GM19395 (cell line): Measurements from ENCODE around the gene LRP3.
"Not testable (repeated sequence)": the region's sequence is repeated elsewhere in the genome, so short reads cannot be mapped to it uniquely, and the experiment has no call there.

Experiments used
- ATAC-seq: cut with Tn5 transposase; IDR thresholded peaks from one replicate; pipeline ENCODE4 v1.9.1; 2021; ENCODE audit warnings: mild to moderate bottlenecking, moderate library complexity; ENCODE audit not compliant: unreplicated experiment

LRP3 gene

DNA sequence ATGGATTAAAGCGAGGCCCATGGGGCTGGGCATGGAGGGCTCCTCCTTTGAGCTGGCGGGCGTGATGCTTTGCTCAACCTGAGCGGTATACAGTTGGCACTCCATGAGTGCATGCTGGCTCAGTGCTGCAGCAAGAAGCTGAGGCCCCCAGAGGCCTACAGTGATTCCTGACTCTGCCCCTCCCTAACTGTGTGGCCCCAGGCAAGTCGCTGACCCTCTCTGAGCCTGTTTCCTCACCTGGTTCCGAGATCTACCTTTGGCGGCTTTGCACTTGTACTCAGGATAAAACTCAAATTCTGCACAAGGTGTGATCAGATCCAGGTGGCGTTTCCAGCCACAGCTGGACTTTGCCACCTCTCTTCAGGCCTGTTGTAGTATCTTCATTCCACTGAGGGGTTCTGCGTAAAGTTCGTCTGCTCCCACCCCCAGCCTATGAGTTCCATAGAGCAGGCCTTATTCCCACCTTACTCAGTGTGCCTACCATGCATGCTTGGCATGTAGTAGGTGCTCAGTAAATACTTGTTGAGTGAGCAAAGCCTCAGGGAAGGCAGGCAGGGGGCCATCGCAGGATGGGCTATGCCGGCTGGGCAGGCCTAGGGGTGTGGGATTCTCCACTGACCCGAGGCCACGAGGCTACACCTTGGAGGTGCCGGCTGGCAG is 7.9 kb downstream of the LRP3 start:
- ATAC-seq: no peak

DNA sequence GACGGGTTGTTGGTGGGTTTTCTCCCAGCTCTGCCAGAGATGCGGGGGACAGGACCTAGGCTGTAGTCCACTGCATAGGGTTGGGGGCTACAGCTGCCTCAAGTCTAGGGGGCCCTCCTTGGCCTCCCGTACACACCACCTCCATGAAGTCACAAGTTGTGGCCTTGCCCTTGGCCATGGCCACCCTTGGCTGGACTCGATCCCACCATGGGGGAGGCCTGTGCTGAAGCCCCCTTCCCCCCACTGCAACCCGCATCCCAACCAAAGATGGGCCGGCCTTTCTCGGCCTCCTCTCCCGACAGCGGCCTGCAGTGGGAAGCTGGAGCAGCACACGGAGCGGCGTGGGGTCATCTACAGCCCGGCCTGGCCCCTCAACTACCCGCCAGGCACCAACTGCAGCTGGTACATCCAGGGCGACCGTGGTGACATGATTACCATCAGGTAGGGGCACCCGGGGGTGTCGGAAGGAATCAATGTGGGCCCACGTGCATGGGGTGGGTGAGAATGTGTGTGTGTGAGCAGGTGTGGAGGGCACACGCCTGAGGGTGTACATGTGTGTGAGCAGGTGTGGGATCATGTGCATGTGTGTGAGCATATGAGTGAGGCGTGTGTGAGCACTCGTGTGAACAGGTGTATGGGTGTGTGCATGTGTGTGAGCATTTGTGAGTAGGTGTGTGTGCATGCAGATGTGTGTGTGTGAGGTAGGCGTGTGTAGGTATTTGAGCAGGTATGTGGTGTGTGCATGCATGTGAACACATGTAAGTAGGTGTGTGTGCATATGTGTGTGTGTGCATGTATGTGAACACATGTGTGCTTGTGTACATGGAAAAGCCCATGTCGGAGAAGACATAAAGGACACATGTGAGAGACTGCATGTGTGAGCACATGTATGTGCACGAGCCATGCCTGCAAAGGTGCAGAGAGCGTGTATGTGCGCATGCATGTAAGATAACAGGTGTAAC is 8.7 kb downstream of the LRP3 start:
- no peak for ATAC-seq

DNA sequence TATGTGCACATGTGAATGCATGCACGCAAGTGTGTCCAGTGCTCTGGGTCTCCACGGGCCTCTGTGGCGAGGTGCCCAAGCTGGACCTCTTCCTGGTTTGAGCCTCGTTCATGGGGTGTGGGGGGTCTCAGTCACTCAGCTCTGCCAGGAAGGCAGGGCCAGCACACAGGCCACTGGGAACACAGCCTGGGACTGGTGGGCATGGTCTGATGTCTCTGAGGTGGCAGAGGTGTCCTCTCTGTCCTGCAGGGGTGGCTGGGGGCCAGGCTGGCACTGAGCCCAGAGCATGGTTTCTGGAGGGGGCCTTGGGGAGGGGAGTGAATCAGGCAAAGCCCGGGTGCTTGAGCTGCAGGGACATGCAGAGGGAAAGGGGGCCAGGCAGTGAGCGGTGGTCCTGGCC is 9.4 kb downstream of the LRP3 start:
- no peak for ATAC-seq

DNA sequence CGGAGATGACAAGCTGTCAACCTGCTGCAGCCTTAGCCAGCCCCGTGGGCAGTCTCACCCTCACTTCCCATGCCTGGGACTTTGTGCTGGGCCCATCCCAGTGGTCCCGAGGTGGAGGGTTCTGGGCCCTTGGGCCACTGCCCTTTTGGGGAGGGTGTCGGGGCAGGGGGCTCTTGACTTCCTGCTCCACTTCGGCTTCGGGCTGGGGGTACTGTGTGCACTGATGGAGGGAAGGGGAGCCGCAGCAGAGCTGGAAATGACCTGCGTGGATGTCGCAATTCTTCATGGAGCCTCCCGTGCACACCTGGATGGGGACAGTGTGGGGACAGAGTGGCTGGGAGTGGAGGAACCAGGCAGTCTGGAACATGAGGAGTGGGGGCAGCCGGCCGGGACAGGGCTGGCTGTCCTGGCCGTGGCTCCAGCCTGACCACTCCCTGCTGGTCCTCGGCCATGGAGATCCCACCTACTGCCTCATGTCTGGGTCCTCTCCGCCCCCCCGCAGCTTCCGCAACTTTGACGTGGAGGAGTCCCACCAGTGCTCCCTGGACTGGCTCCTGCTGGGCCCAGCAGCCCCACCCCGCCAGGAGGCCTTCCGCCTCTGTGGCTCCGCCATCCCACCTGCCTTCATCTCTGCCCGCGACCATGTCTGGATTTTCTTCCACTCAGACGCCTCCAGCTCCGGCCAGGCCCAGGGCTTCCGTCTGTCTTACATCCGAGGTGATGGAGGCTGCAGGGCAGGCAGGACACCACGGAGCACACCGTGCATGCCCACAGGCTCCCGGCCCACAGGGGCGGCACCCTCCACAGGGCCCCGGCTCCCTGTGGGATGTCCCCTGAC is 10.2 kb downstream of the LRP3 start:
- no peak for ATAC-seq

DNA sequence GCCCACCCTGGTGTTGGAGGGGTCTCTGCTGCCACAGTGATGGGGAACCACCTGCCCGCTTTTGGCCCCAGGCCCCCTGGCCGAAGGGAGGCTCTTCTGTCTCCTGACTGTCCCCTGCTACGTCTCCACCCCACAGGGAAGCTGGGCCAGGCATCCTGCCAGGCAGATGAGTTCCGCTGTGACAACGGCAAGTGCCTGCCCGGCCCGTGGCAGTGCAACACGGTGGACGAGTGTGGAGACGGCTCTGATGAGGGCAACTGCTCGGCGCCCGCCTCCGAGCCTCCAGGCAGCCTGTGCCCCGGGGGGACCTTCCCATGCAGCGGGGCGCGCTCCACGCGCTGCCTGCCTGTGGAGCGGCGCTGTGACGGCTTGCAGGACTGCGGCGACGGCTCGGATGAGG is 11.0 kb downstream of the LRP3 start:
- no peak for ATAC-seq

DNA sequence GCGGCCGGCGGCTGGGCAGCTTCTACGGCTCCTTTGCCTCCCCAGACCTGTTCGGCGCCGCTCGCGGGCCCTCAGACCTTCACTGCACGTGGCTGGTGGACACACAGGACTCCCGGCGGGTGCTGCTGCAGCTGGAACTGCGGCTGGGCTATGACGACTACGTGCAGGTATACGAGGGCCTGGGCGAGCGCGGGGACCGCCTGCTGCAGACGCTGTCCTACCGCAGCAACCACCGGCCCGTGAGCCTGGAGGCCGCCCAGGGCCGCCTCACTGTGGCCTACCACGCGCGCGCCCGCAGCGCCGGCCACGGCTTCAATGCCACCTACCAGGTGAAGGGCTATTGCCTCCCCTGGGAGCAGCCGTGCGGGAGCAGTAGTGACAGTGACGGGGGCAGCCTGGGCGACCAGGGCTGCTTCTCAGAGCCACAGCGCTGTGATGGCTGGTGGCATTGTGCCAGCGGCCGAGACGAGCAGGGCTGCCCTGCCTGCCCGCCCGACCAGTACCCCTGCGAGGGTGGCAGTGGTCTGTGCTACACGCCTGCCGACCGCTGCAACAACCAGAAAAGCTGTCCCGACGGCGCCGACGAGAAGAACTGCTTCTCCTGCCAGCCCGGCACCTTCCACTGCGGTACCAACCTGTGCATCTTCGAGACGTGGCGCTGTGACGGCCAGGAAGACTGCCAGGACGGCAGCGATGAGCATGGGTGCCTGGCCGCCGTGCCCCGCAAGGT is 11.6 kb downstream of the LRP3 start:
- ATAC-seq: no peak

DNA sequence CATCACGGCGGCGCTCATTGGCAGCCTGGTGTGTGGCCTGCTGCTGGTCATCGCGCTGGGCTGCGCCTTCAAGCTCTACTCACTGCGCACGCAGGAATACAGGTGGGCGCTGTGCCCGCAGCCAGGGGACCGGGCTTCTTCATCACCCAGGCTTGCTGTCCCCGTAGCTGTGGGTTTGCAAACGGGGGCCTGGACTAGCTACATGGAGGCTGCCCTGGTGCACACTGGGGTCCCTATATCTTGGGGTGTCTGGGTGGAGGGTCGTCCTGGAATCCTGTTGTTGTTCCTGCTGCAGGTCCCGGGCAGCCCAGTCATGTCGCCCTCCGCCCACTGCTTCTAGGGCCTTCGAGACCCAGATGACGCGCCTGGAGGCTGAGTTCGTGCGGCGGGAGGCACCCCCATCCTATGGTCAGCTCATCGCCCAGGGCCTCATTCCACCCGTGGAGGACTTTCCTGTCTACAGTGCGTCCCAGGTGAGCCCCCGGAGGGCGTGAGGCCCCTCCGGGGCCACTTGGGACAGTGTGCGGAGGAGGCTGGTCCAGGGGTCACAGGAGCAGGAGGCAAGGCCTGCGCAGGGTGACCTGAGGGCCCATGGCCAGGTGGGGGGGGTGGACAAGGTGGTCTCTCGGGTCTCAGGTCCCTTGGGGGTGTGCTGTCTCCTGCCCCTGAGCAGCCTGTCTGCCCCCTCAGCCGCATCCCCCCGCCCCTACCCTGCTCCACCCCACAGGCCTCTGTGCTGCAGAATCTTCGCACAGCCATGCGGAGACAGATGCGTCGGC is 12.3 kb downstream of the LRP3 start:
- ATAC-seq: no peak

DNA sequence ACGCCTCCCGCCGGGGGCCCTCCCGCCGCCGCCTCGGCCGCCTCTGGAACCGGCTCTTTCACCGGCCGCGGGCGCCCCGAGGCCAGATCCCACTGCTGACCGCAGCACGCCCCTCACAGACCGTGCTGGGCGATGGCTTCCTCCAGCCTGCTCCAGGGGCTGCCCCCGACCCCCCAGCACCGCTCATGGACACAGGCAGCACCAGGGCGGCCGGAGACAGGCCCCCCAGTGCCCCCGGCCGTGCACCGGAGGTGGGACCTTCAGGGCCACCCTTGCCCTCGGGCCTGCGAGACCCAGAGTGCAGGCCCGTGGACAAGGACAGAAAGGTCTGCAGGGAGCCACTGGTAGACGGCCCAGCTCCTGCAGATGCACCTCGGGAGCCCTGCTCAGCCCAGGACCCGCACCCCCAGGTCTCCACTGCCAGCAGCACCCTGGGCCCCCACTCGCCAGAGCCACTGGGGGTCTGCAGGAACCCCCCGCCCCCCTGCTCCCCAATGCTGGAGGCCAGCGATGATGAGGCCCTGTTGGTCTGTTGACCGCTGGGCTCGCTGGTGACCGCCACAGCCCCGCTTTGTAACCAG is 13.0 kb downstream of the LRP3 start:
- ATAC-seq: no peak

DNA sequence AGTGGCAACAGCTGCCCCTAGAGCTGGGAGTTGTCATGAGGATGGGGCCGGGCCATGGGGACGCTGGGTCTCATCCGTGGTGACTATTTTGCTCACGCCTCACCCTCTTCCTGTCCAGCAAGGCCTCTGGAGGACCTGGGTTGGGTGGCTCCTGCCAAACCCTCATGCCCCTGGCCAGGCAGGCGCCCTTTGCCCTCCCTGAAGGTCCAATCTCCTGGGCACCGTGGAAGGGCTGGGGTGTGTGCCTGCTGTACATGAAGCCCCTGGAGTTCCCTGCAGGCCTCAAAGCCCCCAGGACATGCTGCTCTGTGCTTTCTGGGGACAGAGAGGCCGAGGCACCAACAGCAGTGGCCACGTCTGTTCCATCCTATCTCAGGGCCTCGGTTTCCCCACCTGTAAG is 13.8 kb downstream of the LRP3 start:
- no peak for ATAC-seq

DNA sequence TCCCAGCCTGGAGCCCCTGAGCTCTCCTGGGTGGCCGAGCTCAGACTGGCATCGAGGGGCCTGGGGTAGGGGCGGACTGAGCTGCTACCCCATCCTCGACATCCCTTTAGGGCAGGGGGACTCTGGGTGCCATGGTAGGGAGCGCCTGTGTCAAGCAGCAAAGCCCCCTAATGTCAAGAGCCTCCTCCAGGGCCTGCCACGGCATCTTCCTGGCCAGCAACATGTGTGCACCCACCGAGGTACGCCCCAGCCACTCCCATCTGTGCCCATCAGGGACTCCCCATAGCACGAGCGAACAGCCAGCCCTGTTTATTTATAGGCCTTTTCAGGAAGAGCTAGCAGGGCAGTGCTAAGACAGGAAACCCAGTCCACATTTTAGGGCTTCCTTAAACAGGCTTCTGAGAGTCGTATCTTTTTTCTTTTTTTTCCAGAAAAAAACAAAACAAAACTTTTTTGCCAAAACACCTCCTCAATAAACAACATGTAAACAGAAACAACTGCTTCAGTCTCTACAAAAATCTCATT is 14.3 kb downstream of the LRP3 start:
- ATAC-seq: no peak

DNA sequence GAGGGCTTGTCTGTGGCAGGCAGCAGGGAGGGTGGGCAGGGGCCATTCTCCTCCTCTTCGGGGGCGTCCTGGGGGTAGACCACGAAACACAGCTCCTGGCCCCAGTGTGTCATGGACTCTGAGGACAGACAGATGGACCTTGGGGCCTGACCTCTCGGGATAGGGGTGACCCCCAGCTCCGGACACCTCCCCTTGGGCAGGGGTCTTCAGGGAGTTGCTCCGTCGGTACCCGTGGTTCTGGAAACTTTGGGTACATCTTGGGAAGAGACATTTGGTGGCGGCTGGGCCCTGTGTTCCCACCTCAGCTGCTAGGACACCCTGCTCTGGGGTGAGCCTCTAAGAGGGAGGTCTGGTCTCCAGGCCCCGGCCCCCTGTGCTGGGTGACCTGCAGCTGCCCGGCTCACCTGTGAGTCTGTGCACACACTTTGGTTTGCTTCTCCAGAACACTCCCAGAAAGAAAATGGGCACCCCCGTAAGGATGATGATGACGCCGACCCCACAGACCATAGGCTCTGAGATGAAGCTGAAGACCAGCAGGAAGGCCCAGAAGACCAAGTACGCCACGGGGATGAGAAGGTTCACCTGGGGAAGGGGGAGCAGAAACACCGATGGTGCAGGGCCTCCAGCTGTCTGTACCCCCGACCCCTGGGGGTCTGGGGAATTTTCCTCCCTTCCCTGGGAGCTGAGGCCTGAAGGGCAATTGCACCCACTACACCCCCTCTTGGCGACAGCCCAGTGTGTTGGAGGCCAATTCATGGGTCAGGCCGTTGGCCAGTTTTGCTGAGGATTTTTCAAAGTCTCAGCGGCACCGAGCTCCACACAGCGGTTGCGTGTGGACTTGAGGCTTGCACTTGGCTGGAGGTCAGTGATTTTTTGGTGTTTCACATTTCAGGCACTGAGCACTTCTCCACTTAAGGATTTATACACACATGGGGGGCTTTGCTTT is 15.0 kb downstream of the LRP3 start:
- ATAC-seq: no peak

DNA sequence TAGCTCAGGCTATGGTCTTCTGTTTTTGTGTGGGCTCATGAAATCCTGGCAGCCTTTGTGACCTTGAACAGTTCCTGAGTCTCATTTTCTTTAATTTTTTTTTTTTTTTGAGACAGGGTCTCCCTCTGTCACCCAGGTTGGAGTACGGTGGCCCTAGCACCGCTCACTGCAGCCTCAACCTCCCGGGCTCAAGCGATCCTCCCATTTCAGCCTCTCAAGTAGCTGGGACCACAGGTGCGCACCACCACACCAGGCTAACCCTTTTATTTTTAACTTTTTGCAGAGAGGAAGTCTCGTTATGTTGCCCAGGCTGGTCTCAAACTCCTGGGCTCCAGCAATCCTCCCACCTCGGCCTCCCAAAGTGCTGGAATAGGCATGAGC is 15.7 kb downstream of the LRP3 start:
- ATAC-seq: not testable (repeated sequence)

DNA sequence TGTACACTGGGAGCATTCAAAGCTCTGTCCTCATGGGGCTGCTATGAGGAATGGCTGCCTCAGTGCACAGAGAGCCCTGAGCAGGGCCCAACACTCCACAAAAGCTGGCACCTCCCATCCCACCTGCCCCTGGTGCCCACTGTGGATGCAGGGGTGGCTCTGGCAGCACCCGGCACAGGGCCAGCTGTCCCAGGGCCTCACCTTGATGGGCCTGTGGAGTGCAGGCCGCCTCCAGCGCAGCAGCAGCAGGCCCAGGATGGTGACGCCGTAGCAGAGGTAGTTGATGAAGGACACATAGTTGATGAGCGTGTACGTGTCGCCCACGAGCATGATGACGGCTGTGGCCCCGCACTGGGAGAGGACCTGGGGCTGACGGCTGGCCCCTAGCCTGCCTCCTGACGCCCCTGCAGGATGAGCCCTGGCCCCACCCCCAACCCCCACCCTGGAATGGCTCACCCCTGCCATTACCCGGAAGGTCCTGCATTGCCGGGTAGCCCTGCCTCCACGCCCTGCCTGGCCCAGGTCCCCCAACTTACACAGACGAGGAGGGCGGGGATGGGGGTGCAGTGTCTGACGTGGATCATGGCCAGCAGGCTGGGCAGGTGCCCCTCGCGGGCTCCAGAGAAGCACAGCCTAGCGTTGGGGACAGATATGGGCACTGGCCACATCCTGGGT is 16.3 kb downstream of the LRP3 start:
- no peak for ATAC-seq

DNA sequence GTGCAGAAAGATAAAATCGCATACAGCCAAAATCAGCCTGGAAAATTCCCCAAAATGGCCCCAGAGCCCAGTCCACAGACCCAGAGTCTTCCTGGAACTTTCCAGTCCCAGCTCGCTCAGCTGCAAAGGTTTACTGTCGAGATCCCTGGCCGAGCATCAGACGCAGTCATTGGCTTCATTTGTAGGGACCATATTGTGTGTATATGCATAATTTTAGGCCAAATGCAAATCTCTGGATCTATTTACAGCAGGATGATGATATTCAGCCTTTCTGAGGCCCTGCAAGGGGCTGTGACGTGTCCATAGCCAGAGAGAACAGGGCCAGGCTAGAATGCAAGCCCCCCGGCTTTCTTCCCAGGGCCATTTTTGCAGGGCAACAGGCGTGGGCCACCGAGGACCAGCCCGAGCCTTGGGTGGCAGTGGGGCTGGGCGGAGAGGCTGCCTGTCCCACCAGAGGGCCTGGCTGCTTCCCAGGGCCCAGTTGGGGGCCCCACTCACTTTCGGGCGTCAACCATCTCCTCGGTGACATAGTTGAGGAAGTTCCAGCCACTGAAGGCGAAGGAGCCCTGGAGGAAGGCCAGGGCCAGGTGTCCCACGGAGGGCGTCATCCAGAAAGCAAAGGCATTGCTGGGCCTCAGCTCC is 17.8 kb downstream of the LRP3 start:
- ATAC-seq: no peak

DNA sequence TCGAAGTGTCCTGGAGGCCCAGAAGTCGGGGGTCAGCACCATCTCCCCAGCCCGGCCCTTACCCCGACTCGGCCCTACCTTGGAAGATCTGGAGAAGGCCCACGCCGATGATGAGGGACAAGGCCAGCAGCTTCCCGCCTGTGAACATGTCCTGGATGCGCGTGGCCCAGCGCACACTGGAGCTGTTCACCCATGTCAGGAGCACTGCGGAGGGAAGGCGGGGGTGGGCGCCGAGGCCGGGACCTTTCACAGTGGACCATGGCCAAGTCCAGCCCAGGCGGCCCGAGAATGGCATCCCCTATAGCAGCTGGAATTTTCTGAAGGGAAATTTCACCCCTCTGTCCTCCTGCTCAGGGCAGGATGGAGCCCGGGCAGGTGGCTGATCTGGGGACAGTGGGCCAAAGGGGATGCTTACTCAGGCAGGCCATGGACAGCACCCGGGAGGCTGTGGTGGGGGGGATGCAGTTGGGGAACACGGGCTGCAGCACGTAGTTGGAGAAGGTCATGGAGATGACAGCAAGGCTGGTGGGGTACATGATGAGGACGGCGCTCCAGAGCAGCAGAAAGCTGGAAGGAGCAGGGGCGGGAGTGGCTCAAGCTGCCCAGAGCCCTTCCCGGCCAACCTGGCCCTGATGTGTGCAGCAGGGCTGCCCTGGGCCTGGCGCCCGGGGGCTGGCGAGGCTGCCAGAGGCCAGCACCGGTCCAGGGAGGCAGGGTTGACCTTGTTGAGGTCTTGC is 18.5 kb downstream of the LRP3 start:
- no peak for ATAC-seq

DNA sequence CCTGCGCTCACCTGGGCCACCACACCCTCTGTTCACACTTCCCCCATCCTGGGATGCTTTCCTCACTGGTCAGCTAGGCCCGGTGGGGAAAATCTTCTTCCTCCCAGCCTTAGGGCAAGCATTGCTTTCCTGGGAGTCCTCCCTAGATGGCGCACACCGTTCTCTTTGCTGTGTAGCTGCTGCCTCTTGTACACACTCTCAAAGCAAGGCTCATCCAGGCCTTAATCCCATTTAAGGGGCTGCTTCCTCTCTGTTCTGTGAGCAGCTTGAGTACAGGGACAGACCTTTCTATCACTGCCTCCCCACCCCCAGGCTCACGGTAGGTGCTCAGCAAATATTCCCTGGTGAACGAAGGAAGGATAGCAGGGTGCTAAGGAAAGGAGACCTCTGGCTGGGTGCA is 20.5 kb downstream of the LRP3 start:
- ATAC-seq: no peak
